ENCODE measurements around the gene ZNF343.

DNA sequence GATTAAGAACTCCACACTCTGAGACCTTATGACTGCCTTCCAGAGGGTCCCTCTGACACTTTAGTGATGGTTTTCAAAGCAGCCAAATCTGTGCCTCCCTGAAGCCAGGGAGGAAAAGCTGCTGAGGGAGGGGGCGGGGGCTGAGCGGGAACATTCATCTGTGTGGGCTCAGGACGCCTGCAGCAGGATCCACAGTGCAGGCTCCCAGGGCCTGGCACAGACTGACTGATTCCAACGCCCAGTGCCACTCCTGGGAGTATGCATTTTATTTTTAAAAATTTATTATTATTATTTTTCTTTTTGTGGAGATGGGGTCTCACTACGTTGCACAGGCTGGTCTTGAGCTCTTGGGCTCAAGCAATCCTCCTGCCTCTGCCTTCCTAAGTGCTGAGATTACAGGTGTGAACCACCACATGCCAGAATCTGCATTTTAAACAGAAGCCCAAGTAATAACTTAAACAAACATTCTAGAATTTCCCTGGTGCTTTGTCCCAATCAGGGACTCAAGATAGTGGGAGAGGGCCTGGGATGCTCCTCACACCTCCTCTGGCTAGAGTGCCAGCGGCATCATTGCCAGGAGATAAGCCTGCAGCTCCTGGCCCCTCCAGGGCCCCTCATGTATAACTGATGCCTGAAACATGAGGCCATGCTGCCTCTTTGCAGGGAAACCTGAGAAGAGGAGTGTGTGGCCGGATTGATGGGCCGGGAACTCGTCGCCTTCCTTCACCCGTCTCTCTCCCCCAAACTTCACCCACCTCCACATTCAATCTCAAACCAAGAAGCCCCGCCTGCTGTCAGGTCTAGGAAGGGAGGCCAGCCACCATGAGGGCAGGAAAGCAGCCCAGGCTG, 27.2 kb upstream of the ZNF343 start:
- TF ChIP-seq, protein P1, sequence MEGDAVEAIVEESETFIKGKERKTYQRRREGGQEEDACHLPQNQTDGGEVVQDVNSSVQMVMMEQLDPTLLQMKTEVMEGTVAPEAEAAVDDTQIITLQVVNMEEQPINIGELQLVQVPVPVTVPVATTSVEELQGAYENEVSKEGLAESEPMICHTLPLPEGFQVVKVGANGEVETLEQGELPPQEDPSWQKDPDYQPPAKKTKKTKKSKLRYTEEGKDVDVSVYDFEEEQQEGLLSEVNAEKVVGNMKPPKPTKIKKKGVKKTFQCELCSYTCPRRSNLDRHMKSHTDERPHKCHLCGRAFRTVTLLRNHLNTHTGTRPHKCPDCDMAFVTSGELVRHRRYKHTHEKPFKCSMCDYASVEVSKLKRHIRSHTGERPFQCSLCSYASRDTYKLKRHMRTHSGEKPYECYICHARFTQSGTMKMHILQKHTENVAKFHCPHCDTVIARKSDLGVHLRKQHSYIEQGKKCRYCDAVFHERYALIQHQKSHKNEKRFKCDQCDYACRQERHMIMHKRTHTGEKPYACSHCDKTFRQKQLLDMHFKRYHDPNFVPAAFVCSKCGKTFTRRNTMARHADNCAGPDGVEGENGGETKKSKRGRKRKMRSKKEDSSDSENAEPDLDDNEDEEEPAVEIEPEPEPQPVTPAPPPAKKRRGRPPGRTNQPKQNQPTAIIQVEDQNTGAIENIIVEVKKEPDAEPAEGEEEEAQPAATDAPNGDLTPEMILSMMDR (conservative IDR thresholded peaks at IDR 0.05): no peak
- no peak for TF ChIP-seq ZFX (IDR thresholded peaks at IDR 0.05)
